GM18867 (cell line): ENCODE measurements around the gene ARHGAP33.

Experiments
- ATAC-seq: cut with Tn5 transposase; IDR thresholded peaks from one replicate; pipeline ENCODE4 v1.9.1; 2021; ENCODE audit warnings: mild to moderate bottlenecking, moderate library complexity; ENCODE audit not compliant: unreplicated experiment

The ARHGAP33 gene

GRCh38 chr19:35739275-35740107 is 35.9 kb upstream of the ARHGAP33 start:
- ATAC-seq, result no peak

DNA sequence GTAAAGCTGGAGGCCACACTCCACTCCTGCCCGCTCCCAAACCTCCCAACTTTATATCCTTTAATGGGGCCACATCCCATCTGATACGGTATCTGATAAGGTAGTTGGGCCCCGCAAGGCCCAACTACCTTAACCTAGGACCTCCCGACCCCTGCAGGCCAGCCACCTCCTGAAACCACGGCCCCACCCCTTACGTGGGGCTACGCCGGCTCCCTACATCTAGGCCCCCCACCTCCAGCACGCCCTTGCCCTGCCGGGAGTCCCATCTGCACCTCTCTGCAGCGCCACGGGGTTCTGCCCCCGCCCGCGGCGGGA is 35.3 kb upstream of the ARHGAP33 start:
- no peak for ATAC-seq

GRCh38 chr19:35740423-35741202 is 34.8 kb upstream of the ARHGAP33 start:
- ATAC-seq, result peak; percentile 50

GRCh38 chr19:35741203-35741515 is 34.2 kb upstream of the ARHGAP33 start:
- ATAC-seq, result no peak

GRCh38 chr19:35742121-35742724 is 33.1 kb upstream of the ARHGAP33 start, which contains the start of gene IGFLR1:
Gene IGFLR1, minus strand, starts transcription at chr19:35742452. Its CDS starts 1,272 bp downstream, at chr19:35741180.
- no peak for ATAC-seq

GRCh38 chr19:35743640-35744429 is 31.5 kb upstream of the ARHGAP33 start:
- ATAC-seq, result no peak

GRCh38 chr19:35744430-35745327 is 30.7 kb upstream of the ARHGAP33 start:
- ATAC-seq, result peak; percentile 41

GRCh38 chr19:35745328-35746086 is 29.9 kb upstream of the ARHGAP33 start, which contains the start of the genes PSENEN and U2AF1L4:
Gene PSENEN, plus strand, starts transcription at chr19:35745651. Its CDS starts 280 bp downstream, at chr19:35745931.
Gene U2AF1L4, minus strand, starts transcription at chr19:35745418. Its CDS starts 27 bp downstream, at chr19:35745391.
- peak; percentile 36 for ATAC-seq

GRCh38 chr19:35746087-35746462 is 29.3 kb upstream of the ARHGAP33 start:
- no peak for ATAC-seq

- no peak for ATAC-seq
Measured at GRCh38 chr19:35746531-35746930, 28.8 kb upstream of the ARHGAP33 start.

GRCh38 chr19:35748106-35749020 is 27.0 kb upstream of the ARHGAP33 start, which contains the start of gene LIN37:
Gene LIN37, plus strand, starts transcription at chr19:35748576. Its CDS starts 149 bp downstream, at chr19:35748725.
- ATAC-seq, result peak; percentile 63

DNA sequence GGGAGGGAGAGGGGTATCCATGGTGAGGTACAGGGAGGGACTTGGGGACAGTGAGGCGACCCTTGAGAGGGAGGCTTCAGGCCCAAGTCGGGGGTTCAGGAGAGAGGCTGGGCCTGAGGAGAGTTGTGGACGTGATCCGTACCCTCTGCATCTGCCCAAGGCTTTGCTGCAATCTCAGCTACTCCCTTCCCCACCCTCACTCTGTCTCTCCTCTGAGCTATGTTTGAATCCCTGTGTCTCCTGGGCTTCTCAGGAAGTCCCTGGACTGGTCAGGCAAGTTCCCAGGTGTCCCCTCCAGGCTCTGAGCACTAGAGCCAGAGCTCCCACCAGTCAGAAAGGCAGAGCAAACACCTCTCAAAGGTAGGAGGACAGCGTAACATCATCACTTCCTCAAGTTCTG is 25.2 kb upstream of the ARHGAP33 start:
- no peak for ATAC-seq

GRCh38 chr19:35751839-35752745 is 23.3 kb upstream of the ARHGAP33 start:
- no peak for ATAC-seq

- no peak for ATAC-seq
Measured at GRCh38 chr19:35752746-35753350, 22.5 kb upstream of the ARHGAP33 start.

GRCh38 chr19:35753634-35754369 is 21.6 kb upstream of the ARHGAP33 start:
- no peak for ATAC-seq
